Measurements from ENCODE around the gene TRDMT1.
A peak's percentile ranks its signal among the peaks of the same experiment; 100 is the strongest.

Gene TRDMT1, protein sequence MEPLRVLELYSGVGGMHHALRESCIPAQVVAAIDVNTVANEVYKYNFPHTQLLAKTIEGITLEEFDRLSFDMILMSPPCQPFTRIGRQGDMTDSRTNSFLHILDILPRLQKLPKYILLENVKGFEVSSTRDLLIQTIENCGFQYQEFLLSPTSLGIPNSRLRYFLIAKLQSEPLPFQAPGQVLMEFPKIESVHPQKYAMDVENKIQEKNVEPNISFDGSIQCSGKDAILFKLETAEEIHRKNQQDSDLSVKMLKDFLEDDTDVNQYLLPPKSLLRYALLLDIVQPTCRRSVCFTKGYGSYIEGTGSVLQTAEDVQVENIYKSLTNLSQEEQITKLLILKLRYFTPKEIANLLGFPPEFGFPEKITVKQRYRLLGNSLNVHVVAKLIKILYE

DNA sequence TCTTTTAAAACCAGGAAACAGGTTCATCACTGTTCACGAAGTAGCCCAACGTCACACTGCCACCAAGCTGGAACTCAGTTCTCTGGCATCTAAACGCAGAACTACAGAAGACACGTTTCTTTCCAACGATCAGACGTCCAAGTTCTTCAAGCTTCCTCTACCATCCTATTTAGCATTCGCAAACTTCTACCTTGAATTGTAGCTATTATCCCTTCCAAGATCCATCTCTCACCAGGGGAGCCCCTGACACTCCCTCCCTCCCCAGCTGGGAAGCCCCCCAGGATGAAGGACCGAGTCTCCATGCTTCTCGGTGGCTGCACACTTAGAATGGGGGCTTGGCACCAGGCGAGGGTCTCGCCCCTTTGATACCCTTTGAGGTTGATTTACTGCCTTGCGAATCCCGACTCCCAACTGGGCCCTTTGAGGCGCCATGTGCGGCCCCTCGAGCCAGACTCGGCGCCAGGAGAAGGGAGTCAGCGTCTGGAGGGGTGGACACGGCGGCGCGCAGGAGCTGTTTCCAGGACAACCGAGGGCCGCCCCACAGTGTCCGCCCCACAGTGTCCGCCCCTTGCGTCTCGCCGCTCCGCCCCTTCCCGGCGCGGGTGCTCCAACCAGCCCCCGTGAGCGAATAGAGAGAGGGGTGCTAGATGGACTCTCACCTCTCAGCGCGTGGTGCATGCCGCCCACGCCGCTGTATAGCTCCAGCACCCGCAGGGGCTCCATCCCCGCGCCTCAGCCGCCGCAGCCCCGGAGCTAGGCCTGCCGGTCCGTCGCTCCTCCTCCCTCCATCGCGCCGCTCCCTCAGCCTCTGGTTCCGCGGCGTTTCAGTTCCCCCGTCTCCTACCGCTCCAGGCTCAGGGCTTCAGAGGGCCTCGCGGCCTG lies at the start of gene TRDMT1:
TSS of gene TRDMT1 (minus strand) at position 761 of the 882 bp plus-strand sequence. CDS start at position 723, 38 bp downstream.
- peak; percentile 69 for FAIRE-seq

DNA sequence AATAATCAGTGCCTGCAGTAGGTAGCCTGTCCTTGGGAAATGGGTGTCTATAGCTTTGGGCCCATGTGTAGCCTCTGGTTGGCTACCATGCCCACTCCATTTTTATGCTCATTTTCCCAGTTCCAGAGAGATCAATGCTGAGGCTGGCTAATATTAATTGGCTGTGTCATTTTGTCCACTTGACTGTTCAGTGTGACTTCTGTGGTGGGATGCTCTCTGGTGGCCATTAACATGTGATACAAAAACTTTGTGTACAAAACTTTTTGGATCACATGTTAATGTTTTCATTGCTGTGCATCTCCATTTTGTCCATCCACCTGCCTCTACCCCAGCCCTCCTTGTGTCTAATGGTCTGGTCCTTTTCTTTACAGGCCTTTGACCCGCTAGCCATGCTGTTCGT lies 49.3 kb upstream of the TRDMT1 start:
- FAIRE-seq, result no peak

More for the DNA sequence above, at the start of gene TRDMT1:
- DNase-seq (ENCODE audit: extremely low spot score, insufficient read length, low read depth), result peak; percentile 61

DNA sequence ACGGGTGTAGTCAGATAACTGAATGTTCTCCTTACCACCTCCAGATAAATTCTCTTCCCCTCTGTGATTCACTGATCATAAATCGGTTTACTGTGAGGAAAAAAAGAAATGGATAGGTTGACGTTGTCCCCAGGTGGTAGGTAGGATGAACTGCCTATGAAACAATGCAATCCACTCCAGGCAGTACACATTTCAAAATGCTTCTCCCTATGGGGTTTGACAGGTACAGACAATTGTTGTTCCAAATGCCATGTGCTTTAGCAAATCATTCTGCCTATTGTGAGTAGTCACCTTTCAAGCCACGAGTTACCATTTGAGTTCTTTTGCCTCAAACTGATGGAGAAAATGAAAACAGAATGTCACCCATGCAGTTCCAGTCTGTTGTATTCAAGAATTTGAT lies 48.3 kb upstream of the TRDMT1 start:
- no peak for FAIRE-seq
- no peak for DNase-seq (ENCODE audit: extremely low spot score, insufficient read length, low read depth)

More for the DNA sequence above, 49.3 kb upstream of the TRDMT1 start:
- DNase-seq (ENCODE audit: extremely low spot score, insufficient read length, low read depth), result no peak

DNA sequence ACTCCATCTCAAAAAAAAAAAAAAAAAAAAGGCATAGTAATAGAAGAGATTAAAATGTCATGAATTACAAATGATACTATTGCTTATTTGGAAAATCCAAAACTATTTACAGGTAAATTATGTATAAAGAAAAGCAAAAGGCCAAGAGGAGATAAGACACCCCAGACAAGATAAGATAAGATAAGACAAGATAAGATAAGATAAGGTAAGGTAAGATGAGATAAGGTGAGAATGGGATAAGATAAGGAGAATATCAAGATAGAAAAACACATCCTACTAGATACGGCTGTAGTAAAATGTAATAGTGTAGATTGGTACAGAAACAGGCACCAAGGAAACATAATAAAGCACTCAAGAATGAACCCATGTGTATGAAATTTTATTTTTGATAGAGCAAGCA lies 47.5 kb upstream of the TRDMT1 start:
- FAIRE-seq (no peak), DNase-seq (ENCODE audit: extremely low spot score, insufficient read length, low read depth) (no peak)

DNA sequence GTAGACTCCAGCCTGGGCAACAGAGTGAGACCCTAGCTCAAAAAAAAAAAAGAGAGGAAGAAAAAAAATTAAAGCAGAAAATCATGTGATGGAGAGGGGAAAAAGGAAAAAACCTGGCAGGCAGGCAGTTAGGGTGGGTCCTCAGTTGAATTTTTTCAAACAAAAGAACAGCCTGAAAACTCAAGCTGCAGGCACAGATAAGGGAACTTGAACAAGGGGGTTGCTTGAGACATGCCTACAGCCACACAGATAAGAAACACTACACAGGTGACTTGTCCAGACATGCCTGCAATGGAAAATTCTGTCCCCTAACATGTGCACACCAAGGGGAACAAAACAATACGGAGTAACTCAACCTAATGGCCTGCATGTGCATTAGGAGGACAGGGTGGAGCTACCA lies 45.7 kb upstream of the TRDMT1 start:
- FAIRE-seq, result no peak
- DNase-seq (ENCODE audit: extremely low spot score, insufficient read length, low read depth), result no peak

DNA sequence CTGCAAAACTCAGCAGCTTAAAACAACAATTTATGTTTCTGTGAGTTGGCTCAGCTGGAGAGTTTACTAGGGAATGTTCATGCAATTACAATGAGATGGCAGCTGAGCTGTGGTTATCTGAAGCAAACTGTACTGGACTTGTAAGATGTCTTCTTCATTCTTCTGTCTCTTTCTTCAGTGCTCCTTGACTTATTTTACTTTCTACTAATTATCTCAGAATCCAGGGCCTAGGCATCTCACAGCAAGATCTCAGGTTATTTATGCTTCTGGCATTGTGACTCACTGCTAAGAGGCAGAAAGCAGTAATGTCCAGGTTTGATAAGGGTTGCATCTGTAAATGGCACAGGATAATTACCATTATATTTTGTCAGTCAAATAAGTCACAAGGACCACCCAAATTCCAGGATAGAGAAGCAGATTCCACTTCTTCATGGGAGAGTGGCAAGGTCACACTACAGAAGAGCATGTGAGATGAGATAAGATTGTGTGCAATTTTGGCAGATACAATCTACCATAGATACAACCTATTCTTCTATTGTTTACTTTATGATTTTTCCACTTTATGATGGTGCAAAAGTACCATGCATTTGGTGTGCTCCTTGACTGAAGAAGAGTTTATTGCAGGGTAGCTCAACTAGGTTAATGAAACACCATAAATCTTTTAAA lies 43.4 kb upstream of the TRDMT1 start:
- DNase-seq (ENCODE audit: extremely low spot score, insufficient read length, low read depth), result no peak
- no peak for FAIRE-seq

DNA sequence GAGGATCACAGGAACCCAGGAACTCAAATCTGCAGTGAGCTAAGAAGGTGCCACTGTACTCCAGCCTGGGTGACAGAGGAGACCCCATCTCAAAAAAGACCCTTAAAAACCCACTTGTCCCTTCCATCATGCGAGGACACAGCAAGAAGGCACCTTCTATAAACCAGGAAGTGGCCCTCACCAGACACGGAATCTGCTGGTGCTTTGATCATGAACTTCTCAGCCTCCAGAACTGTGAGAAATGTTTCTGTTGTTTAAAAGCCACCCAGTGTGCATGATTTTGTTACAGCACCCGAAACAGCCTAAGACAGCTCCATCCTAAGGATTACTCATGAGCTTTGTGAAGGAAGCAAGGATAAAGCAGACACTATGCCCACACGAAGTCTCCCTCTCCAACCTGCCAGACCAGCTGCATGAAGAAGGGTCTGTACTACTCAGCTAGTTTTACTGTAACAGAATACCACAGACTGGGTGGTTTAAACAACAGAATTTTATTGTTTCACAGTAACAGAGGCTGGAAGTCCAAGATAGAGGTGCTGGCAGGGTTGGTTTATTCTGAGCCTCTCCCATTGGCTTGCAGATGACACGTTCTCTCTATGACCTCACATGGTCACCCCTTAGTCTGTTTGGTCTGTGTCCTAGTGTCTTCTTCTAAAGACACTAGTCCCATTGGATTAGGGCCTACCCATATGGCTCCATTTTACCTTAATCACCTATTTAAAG lies 40.3 kb upstream of the TRDMT1 start:
- FAIRE-seq, result no peak
- no peak for DNase-seq (ENCODE audit: extremely low spot score, insufficient read length, low read depth)

DNA sequence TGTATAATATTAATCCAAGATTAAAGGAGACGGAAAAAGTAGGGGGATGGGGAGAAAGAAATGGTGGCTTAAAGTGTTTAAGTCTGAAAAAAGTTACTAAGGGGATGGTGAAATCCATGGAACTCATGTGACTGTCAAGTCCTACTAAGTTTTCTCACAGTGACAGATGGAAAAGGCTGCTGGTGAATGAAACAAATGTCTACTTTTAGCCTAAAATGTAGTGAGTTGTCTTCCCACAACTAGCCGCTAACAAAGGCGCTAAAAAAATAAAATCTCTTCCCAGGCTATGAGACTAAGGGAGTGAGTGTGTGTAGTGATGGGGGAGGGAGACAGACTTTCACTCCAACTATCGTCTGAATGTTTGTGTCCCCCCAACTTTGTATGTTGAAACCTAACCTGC lies 39.1 kb upstream of the TRDMT1 start:
- DNase-seq (ENCODE audit: extremely low spot score, insufficient read length, low read depth) (no peak), FAIRE-seq (no peak)

DNA sequence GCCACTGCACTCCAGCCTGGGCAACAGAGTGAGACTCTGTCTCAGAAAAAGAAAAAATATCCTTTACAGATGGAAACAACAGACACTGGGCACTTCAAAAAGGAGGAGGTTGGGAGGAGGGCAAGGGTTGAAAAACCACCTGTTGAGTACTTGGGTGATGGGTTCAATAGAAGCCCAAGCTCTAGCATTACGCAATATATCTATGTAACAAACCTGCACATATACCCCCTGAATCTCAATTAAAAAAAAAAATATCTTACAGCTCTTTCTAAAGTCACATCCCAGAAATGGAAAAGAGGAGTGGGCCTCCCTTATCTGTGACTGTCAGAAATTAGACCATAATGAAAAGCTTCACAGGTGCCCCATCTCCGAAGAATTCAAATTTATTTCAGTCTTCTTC lies 38.6 kb upstream of the TRDMT1 start:
- DNase-seq (ENCODE audit: extremely low spot score, insufficient read length, low read depth) (no peak), FAIRE-seq (no peak)

DNA sequence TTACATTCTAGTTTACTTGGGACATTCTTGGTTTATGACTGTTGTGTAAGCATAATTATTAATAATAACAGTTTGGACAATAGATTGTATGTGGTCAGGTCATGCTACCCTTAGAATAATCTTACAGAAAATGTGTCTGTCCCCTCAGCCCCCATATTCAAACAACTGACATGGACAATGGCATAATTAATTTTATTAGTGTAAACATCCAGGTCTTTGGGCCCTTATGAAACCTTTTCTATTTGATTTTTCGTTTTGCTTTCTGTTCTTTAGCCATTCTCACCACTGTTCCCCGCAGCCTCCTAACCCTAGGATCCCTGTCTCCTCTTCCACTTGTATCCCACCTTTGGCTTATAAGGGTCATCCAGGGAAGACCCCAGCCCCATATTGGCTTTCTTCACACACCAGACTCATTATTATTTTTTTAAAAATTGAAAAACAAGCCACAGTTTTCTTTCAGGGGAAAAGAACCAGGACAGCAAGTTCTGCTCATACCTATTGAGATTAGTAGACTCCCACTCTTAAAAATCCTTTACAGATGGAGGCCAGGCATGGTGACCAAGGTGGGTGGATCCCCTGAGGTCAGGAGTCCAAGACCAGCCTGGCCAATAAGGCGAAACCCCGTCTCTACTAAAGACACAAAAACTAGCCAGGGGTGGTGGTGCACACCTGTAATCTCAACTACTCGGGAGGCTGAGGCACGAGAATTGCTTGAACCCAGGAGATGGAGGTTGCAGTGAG lies 38.0 kb upstream of the TRDMT1 start:
- DNase-seq (ENCODE audit: extremely low spot score, insufficient read length, low read depth) (no peak), FAIRE-seq (no peak)

DNA sequence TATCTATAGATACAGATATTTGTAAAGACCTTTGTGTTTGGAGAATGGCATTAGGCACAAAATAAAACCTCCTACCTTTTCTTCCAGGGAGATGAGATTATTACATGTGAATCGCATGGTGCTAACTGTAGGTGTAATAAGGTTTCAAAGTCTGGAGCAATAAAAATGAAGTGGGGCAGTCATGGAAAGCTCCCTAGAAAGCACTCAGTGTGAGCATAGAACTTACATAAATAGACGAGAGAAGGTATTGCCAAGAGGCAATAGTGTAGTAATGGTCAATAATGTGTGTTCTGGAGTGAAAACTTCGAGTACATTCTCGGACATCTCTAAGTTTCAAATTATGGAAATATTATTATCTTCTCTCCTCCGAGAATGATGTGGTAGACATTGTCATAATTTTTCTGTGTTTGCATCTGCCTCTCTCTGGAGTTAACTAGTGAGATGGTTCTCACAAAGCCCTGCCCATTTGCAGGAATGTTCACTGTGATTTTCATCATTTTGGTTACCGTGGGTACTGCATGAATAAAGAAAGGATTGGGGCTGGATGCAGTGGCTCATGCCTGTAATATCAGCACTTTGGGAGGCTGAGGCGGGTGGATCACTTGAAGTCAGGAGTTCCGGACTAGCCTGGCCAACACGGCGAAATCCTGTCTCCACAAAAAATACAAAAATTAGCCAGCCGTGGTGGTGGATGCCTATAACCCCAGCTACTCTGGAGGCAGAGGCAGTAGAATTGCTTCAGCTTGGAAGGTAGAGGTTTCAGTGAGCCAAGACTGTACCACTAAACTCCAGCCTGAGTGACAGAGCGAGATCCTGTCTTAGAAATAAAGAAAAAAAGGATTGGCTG lies 37.2 kb upstream of the TRDMT1 start:
- FAIRE-seq (no peak), DNase-seq (ENCODE audit: extremely low spot score, insufficient read length, low read depth) (no peak)

DNA sequence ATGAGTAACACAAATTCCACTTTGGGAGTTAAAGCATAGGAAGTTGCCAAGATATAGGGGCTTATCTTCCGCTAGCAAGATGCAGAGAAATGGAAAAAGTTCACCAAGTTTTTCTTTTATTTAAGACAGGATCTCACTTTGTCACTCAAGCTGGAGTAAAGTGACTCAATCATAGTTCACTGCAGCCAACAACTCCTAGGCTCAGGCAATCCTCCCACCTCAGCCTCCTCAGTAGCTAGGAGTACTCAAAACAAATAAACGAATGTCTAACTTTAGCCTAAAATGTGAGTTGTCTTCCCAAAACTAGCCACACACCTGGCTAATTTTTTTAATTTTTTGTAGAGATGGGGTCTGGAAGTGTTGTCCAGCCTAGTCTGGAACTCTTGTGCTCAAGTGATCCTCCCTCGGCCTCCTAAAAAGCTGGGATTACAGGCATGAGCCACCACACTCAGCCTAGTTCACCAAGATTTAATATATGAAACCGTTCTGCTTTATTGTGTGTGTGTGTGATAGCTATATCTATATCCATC lies 36.5 kb upstream of the TRDMT1 start:
- FAIRE-seq (no peak), DNase-seq (ENCODE audit: extremely low spot score, insufficient read length, low read depth) (no peak)

DNA sequence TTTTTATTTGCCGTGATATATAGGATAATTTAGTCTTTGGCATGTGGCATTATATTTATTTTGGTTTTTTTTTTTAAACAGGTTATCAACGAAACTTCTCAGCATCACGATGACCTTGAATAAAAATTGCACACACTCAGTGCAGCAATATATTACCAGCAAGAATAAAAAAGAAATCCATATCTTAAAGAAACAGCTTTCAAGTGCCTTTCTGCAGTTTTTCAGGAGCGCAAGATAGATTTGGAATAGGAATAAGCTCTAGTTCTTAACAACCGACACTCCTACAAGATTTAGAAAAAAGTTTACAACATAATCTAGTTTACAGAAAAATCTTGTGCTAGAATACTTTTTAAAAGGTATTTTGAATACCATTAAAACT lies 35.7 kb upstream of the TRDMT1 start:
- no peak for FAIRE-seq
- no peak for DNase-seq (ENCODE audit: extremely low spot score, insufficient read length, low read depth)

DNA sequence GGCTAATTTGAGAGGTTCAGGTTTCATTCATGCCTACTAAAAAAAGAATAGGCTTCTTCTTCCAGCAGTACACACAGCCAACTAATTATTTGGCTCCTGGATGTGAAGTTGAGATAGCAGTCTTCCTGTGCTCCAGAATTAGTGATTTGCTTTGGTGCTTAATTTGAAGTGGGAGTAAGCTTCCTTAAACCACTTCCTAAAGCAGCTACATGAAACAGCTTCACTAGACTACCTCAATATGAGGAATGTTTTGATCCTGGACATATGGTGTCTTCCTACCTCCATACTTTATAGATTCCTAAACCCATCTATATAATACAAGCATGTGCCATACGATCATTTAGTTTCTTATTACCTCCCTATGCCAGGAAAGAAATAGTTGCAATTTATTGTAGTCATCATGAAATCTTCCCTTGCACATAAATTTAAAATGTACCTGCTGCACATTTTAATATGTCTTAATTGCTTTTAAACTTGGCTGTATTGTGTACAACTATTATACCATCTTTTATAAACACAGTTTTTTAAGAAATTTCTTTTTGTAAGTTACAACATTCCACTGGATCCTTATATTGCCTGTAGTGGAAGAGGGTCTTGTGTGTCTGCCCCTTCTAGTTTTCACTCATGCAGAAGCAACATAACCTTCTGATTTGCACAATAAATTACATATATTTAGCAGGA lies 35.1 kb upstream of the TRDMT1 start:
- FAIRE-seq (no peak), DNase-seq (ENCODE audit: extremely low spot score, insufficient read length, low read depth) (no peak)

DNA sequence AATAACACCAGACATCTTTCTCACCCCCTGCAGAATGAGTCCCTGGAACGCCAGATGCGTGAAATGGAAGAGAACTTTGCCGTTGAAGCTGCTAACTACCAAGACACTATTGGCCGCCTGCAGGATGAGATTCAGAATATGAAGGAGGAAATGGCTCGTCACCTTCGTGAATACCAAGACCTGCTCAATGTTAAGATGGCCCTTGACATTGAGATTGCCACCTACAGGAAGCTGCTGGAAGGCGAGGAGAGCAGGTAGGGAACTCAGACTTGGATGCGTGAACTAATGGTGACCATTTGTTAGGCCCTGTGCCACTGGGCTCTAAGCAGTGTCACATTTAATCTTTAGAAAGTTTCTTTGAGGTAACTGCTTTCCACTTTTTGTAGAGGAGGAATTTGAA lies 33.7 kb upstream of the TRDMT1 start:
- no peak for FAIRE-seq
- no peak for DNase-seq (ENCODE audit: extremely low spot score, insufficient read length, low read depth)

DNA sequence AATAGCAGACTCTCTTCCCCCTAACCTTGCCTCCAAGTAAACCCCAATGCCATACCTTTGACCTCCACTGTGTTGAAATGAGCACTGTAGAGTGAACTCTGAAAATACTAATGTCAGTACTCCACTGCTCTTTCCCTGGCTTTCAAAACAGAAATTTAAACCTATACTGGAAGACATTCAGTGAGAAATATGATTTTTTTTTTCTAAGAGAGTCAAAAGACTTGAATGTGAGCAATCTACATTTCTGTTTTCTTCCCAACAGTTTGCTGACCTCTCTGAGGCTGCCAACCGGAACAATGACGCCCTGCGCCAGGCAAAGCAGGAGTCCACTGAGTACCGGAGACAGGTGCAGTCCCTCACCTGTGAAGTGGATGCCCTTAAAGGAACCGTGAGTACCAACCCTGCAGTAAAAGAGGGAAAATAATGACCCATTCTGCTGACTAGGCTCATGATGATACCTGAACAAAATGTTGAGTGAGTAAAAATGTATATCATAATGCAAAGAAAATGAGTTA lies 33.0 kb upstream of the TRDMT1 start:
- FAIRE-seq (no peak), DNase-seq (ENCODE audit: extremely low spot score, insufficient read length, low read depth) (no peak)

DNA sequence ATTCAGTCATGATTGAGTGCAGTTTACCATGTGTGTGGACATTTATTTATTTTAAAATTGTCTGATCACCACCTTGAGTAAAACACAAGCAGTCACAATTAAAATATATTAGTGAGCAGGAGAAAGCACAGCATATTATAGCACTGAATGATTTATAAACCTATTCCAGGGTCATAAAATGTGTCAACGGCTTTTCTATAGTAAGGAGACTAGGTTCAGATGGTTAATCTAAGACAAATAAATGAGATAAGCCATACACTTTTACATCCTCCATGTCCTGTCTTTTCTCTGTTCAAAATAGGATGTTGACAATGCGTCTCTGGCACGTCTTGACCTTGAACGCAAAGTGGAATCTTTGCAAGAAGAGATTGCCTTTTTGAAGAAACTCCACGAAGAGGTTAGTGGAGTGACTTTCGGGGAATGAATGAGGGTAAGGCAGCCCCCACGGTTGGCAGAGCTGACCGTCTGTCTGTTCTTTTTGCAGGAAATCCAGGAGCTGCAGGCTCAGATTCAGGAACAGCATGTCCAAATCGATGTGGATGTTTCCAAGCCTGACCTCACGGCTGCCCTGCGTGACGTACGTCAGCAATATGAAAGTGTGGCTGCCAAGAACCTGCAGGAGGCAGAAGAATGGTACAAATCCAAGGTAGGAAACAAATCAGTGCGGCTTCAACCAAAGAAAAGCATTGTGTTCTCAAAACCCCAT lies 32.0 kb upstream of the TRDMT1 start:
- no peak for DNase-seq (ENCODE audit: extremely low spot score, insufficient read length, low read depth)
- no peak for FAIRE-seq

Measured in GM18507 (cell line).